ENCODE data around the gene ADH7. TPM values are rescaled to one million over a fixed set of nuclear protein-coding genes. Genes with fewer than 3 reads are reported as not detected.
"Not testable (repeated sequence)": the region's sequence is repeated elsewhere in the genome, so short reads cannot be mapped to it uniquely, and the experiment has no call there.

The ADH7 gene
- total RNA-seq, 4 donors from 2014 or later, result 0.24 to 1.2 (median 0.76) TPM

- H3K27me3 ChIP-seq, result no peaks in the 10 kb centered on the region
- H3K36me3 ChIP-seq, result no peaks in the 10 kb centered on the region
- H3K4me1 ChIP-seq, result no peaks in the 10 kb centered on the region
- H3K4me3 ChIP-seq, result no peak overlapping the region
- no peak for DNase-seq (ENCODE audit: low spot score in 2 of 2)
- no peak overlapping the region for H3K27ac ChIP-seq
- TF ChIP-seq POLR2A (IDR thresholded peaks at IDR 0.05) (no peak), POLR2AphosphoS5 (IDR thresholded peaks at IDR 0.05) (no peak), EP300 (IDR thresholded peaks at IDR 0.05) (no peak)
- TF ChIP-seq, protein P1, sequence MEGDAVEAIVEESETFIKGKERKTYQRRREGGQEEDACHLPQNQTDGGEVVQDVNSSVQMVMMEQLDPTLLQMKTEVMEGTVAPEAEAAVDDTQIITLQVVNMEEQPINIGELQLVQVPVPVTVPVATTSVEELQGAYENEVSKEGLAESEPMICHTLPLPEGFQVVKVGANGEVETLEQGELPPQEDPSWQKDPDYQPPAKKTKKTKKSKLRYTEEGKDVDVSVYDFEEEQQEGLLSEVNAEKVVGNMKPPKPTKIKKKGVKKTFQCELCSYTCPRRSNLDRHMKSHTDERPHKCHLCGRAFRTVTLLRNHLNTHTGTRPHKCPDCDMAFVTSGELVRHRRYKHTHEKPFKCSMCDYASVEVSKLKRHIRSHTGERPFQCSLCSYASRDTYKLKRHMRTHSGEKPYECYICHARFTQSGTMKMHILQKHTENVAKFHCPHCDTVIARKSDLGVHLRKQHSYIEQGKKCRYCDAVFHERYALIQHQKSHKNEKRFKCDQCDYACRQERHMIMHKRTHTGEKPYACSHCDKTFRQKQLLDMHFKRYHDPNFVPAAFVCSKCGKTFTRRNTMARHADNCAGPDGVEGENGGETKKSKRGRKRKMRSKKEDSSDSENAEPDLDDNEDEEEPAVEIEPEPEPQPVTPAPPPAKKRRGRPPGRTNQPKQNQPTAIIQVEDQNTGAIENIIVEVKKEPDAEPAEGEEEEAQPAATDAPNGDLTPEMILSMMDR (IDR thresholded peaks at IDR 0.05), result no peak
- no peaks in the 10 kb centered on the region for H3K9me3 ChIP-seq
Measured at GRCh38 chr4:99430106-99430505, 5.0 kb downstream of the ADH7 start.

GRCh38 chr4:99417125-99417524, 18.0 kb downstream of the ADH7 start:
- Histone ChIP-seq H3K4me1 (no peaks in the 10 kb centered on the region), H3K9me3 (no peaks in the 10 kb centered on the region), H3K27ac (no peak overlapping the region), H3K4me3 (no peak overlapping the region), H3K27me3 (no peaks in the 10 kb centered on the region), H3K36me3 (no peaks in the 10 kb centered on the region)
- DNase-seq (ENCODE audit: low spot score in 2 of 2), result no peak
- TF ChIP-seq, protein P1 (IDR thresholded peaks at IDR 0.05), result no peak
- no peak for TF ChIP-seq POLR2A (IDR thresholded peaks at IDR 0.05)
- no peak for TF ChIP-seq EP300 (IDR thresholded peaks at IDR 0.05)
- no peak for TF ChIP-seq POLR2AphosphoS5 (IDR thresholded peaks at IDR 0.05)
- WGBS, result 90% methylated on average over 2 of the region's 2 CpGs

GRCh38 chr4:99415762-99416161, 19.4 kb downstream of the ADH7 start:
- H3K9me3 ChIP-seq; DNase-seq (ENCODE audit: low spot score in 2 of 2); H3K27ac ChIP-seq; H3K27me3 ChIP-seq; H3K4me1 ChIP-seq; H3K36me3 ChIP-seq; H3K4me3 ChIP-seq: not testable (repeated sequence)
- WGBS, result 80% methylated on average over 8 of the region's 8 CpGs

- not testable (repeated sequence) for H3K36me3 ChIP-seq; H3K27me3 ChIP-seq; H3K4me1 ChIP-seq; H3K4me3 ChIP-seq; H3K9me3 ChIP-seq; DNase-seq (ENCODE audit: low spot score in 2 of 2); H3K27ac ChIP-seq
- WGBS, result 82% methylated on average over 3 of the region's 3 CpGs
Measured at GRCh38 chr4:99414902-99415301, 20.2 kb downstream of the ADH7 start.

- DNase-seq (ENCODE audit: low spot score in 2 of 2), result no peak
- H3K27ac ChIP-seq, result no peak overlapping the region
Measured at GRCh38 chr4:99414401-99414800, 20.7 kb downstream of the ADH7 start.

GRCh38 chr4:99413140-99413539, 22.0 kb downstream of the ADH7 start:
- Histone ChIP-seq H3K27me3 (no peaks in the 10 kb centered on the region), H3K27ac (no peak overlapping the region), H3K9me3 (no peaks in the 10 kb centered on the region), H3K4me3 (no peak overlapping the region), H3K4me1 (no peaks in the 10 kb centered on the region), H3K36me3 (no peaks in the 10 kb centered on the region)
- WGBS, result 90% methylated on average over 4 of the region's 4 CpGs
- DNase-seq (ENCODE audit: low spot score in 2 of 2), result no peak
- no peak for TF ChIP-seq EP300 (IDR thresholded peaks at IDR 0.05)
- TF ChIP-seq, protein P1 (IDR thresholded peaks at IDR 0.05), result no peak
- no peak for TF ChIP-seq POLR2AphosphoS5 (IDR thresholded peaks at IDR 0.05)
- TF ChIP-seq POLR2A (IDR thresholded peaks at IDR 0.05), result no peak

More at GRCh38 chr4:99414401-99414800, 20.7 kb downstream of the ADH7 start:
- H3K4me1 ChIP-seq, result no peaks in the 10 kb centered on the region
- no peaks in the 10 kb centered on the region for H3K27me3 ChIP-seq
- H3K9me3 ChIP-seq, result no peaks in the 10 kb centered on the region
- no peak overlapping the region for H3K4me3 ChIP-seq
- no peaks in the 10 kb centered on the region for H3K36me3 ChIP-seq
- TF ChIP-seq POLR2AphosphoS5 (IDR thresholded peaks at IDR 0.05), result no peak
- TF ChIP-seq EP300 (IDR thresholded peaks at IDR 0.05), result no peak
- TF ChIP-seq POLR2A (IDR thresholded peaks at IDR 0.05), result no peak
- TF ChIP-seq, protein P1 (IDR thresholded peaks at IDR 0.05), result no peak

Data from suprapubic skin (tissue), 4 donors.